Activated CD8-positive, alpha-beta memory T cell treated with anti-CD3 and anti-CD28 coated beads, Interleukin-2, amount 50 U/mL, for 4 hours (primary cell): Measurements from ENCODE around the gene NDUFA6.

ENCODE experiments used
- DNase-seq: peaks from one replicate; pipeline ENCODE4 v3.0.0-alpha.2; 2020

Gene NDUFA6

DNA sequence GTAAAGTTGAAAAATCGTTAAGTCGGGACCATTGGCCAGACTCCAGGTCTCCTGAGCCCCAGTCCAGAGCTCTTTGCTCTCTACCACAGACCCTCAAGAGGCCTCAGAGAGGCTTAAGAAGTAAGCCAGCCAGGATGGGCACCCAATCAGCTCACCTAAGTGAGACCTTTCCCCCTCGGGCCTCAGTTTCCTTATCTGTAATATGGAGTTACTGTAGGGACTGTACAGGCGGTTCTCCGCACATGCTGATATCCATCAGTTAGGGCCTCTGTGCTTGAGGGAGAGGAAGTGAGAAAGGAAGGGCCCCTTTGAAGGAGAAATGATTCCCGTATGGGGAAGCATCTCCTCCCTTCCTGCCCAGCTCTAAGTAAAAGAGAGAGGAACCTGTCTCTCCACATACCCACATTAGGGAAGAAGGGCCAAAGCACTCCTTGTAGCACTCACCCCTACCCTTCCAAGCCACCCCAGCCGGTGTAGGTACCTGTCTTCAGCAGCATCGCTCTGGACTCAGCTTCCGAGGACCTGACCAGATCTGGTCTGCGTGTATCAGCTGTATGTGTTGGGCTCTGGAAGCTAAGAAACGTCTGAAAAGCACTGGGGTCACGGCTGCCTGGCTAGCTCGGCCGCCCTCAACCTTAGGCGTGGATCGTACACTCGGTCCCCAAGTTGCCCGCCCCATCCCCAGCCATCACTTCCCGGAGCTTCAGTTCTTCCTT is 20.6 kb downstream of the NDUFA6 start:
- DNase-seq, result no peak

DNA sequence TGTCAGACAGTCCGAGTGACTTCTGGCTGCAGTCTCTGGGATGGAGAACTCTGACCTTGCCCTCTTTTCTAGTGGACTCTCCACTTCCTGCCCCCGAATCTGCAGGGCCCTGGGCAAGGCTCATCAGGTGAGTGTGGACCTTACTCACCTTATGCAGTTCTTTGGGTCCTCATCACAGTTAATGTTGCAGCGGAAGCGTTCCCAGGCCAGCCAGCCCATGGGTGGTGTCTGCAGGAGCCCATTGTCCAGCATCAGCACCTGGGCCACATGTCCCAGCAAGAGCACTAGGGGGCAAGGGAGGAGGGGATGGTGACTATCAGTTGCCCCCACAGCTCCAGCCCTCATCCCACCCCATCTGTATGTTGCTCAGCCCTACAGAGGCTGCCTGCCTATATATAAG is 22.3 kb downstream of the NDUFA6 start:
- no peak for DNase-seq

DNA sequence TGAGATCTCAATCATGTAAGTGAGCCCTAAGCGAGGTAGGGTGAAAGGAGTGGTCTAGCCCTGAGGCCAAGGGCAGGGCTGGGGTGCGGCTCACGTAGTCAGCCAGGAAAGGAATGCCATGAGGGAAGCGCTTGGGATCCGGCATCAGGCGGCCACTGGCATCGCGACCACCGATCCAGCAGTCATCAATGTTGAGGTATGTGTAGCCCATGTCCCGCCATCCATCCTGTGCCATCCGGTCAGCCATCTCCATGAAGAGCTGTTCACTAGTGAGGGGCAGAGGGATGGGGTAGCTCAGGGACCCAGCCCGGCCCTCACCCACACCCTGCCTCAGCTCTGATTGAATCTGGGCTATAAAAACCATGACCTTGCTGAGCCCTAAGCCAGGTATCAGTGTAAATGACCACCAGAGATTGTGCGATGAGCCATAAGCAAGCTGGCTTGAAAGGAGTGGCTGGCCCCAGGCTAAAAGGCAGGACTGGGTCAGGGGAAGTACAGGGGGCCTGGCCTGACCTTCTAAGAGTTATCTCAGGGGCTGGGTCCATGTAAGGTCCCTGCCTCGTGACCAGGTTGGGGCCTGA is 22.8 kb downstream of the NDUFA6 start:
- no peak for DNase-seq

DNA sequence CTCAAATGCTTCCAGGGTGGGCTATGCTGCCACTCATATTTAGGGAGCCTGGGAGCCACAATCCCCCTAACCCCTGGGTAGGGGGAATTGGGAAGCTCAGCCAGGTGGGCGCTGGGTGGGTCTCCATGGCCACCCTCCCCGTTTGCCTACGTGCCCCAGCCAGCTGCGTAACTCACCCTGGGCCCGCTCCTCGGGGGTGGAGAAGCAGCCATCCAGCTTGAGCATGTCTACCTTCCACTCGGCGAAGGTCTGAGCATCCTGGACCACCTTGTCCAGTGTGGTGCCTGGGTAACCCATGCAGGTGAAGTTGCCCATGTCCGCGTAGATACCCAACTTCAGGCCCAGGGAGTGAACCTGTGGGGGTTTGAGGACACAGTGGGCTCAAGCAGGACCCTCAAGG is 23.6 kb downstream of the NDUFA6 start:
- DNase-seq, result no peak

DNA sequence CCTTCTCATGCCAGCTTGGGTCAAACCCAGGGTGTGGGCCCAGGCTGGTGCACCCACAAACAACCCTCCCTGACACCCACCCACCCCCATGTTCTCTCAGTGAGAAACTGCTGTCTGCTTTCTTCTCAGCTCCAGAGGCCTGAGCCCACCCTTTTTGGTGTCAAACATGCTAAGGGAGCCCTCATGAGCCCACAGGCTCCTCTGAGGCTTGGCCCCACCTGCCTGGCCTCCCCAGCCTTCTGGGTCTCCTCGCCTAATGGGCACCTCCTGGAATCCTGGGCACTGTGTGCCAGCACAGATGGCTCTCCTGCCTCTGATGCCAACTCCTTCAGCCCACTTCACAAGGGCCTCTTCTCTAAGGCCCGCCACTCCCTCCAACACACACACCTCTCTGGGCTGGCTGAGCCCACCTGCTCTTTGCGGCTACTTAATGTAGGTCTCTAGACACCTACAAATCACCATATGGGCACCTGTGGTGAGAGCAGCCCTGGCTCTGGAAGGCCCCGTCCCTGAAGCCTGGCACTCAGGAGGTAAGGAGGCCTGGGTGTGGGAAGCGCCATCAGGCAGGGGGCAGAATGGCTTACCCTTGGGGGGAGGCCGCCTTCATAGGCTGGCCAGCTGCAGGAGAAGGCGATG is 24.3 kb downstream of the NDUFA6 start:
- no peak for DNase-seq

DNA sequence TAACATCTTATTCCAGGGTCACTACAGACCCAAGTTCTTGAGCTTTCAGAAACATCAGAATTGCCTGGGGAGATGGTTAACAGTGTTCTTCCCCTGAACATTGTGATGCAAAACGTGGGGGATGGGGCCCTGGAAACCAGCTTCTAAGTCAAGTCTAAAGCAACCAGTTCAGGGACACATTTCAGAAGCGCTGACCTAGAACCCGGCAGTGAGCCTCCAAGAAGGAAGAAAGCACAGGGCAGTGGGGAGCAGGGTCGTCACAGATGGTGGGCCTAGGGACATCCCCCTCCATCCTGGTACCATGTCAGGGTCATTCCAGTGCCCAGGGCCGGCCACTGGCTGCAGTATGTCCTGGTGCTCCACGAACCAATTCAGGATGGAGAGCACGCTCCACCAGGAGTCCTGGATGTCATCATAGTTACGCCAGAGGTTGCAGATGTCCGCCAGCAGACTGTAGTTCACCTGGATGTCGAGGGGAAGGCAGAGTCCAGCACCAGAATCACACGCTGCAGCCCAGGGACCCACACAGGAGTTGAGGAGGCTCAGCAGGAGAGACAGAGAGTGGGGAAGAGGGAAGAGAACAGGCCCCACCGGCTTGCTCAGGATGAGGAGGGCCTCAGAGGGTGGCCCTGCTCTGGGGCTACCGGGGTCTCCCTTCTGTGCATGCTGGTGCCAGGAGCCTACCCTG is 25.0 kb downstream of the NDUFA6 start:
- no peak for DNase-seq

DNA sequence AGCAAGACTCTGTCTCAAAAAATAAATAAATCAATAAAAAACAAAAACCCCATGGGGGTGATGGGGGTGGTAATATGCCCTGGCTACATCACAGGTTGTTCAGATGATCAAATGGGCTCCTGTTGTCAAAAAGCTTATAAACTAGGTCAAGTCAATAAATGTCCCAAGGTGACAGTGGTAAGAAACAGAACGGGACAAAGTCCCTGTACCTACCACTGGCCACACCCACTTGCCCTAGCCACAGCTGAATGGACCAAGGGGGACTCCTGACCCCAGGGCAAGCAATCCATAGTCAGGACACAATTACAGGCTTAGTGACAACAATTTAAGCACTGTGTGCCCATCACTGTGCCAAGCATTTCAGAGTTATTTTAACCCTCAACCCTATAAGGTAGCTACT is 25.9 kb downstream of the NDUFA6 start:
- no peak for DNase-seq

DNA sequence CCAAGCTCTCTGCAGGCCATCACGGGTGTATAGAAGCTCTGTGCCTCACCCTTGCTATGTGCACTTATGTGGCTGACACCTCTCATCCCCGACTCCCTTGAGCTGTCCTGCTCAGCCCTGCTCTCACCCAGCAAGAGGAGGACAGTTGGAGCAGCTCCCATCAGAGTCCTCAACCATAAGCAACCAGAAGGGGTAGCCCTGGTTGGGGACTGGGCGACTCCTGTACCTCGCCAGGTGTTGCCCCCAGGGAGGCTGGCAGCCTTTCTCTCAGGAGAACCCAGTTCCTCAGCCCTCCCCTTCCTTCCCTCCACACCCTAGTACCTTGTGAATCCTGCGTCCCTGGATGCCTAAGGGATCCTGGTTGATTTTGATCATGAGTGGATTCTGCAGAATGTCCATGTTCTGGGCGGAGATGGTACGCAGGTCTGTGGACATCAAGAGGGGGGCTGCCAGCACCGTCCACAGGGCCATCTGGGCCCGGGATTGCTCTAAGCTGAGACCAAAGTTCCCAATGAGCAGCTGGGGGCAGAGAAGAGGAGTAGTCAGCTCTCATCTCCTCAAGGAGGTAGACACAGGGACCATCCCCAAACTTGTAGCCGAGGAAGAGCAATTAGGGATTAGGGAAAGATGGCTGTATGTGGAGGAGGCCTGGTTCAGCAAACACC is 27.9 kb downstream of the NDUFA6 start:
- DNase-seq, result no peak

DNA sequence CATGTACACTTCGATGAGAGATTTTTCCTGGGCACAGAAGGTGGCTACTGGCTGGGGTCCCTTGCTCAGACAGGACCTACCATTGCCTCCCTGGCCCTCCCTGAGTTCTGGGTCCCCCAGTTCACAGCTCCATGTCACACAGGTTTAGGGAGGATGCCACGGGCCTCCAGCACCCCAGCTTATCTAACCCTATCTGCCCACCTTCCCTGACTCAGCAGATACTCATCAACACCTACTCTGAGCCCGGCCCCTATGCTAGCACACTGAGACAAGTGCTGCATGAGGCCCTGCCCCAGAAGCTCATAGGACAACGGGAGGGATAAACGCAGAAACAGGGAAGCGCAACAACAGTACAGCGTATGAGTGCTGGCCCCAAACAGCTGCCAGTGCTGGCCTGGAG is 29.5 kb downstream of the NDUFA6 start:
- DNase-seq, result no peak

DNA sequence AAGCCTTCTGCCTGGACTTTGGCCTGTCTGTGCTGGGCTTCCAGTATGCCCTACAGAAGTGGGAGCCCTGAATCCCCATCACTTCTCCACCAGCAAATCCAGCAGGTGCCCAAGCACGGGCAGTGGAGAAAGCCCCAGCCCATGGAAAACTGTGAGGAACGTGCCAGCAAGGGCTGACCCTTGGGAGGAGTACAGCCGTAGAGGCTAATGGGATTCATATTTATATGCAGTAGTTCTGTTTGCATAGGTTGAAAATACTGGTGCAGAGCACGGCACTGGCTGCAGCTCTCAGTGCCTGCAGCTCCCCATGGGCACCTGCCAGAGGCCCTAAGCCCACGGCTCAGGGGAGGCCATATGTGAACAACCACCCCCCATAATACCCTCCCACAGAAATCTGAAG is 30.1 kb downstream of the NDUFA6 start:
- no peak for DNase-seq

DNA sequence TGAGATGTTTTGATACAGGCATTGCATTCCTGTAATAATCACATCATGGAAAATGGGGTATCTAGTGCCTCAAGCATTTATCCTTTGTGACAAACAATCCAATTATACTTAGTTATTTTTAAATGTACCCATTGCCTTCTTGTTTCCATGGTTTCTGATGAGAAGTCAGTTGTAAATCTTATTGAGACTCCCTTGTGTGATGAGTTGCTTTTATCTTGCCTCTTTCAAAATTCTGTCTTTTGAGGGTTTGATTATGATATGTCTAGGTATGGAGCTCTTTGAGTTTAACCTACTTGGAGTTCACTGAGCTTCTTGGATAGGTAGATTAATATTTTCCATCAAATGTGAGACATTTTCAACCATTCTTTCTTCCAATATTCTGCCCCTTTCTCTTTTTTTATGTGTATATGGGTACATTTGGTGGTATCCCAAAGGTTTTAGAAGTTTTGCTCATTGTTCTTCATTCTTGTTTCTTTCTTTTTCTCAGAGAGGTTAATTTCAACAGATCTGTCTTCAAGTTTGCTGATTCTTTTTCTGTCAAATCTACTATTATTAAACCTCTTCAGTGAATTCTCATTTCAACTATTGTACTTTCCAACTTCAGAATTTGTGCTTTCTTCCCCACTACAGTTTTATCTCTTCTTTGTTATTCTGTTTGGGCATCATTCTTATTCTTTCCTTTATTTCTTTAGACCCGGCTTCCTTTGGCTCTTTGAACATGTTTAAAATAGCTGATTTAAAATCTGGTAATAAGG is 33.6 kb downstream of the NDUFA6 start:
- DNase-seq, result no peak

DNA sequence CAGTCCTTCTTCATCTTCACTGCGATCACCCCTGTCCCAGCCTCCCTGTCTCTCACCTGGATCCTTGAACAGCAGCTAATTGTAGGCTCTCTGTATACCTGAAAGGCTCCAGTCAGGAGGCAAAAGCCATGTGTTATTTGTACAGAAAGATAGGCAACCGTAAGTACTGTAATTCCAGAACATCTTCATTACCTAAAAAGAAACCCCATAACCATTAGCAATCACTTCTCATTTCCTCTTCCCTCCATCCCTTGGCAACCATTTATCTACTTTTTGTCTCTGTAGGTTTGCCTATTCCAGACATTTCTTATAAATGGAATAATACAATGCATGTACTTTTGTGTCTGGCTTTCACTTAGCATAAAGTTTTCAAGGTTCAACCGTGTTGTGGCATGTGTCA is 37.8 kb downstream of the NDUFA6 start:
- DNase-seq, result no peak

DNA sequence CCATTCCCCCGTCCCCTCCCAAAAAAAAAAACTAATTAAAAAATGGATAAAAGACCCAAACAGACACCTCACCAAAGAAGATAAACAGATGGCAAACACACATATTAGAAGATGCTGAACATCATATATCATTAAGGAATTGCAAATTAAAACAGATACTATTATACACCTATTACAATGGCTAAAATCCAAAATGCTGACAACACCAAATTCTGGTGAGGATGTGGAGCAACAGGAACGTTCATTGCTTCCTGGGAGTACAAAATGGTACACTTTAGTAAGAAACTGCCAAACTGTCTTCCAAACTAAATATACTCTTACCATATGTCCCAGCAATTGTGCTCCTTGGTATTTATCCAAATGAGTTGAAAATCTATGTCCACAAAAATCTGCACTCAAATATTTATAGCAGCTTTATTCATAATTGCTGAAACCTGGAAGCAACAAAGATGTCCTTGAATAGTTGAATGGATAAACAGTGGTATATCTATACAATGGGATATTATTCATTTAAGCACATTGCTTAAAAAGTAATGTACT is 39.9 kb downstream of the NDUFA6 start:
- no peak for DNase-seq

DNA sequence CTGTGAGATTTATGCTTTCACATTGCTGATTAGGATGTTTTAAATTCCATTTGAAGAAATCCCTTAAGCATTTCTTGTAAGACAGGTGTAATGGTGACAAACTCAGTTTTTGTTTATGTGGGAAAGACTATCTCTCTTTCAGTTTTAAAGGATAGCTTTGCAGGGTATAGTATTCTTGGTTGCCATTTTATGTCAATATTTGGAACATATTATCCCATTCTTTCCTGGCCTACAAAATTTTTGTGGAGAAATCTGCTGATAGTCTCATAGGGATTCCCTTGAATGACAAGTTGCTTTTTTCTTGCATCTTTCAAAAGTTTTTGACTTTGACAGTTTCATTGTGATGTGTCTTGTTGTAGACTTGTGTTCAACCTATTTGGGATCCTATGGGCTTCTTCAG is 48.8 kb downstream of the NDUFA6 start:
- no peak for DNase-seq

DNA sequence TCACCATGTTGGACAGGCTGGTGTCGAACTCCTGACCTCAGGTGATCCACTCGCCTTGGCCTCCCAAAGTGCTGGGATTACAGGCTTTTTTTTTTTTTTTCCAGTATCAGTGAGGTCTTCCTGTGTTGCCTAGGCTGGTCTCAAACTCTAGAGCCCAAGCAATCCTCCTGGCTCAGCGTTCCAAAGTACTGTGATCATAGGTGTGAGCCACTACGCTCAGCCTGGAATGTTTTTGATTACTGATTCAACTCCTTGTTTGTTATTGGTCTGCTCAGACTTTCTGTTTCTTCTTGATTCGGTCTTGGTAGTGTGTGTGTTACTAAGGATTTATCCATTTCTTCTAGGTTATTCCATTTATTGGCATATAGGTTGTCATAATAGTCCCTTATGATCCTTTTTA is 51.3 kb downstream of the NDUFA6 start:
- no peak for DNase-seq
